NCI-H748 treated with DMSO at 0.1 percent for 48 hours (cell line): Measurements from ENCODE around the gene SP2.

Source experiments
- DNase-seq: peaks from one replicate; lab custom pipeline; 2025; lab: John Stamatoyannopoulos, UW

SP2 gene

GRCh38 chr17:47975823-47976205, 79.8 kb downstream of the SP2 start:
- DNase-seq, result no peak

GRCh38 chr17:47978324-47978723, 82.3 kb downstream of the SP2 start:
- DNase-seq, result peak; percentile 8
